OCI-M2 (cell line): Measurements from ENCODE around the gene SZRD1.
"Not testable (repeated sequence)": the region's sequence is repeated elsewhere in the genome, so short reads cannot be mapped to it uniquely, and the experiment has no call there.

Experiments
- DNase-seq: peaks from one replicate; lab custom pipeline; 2025; ENCODE audit not compliant: unreplicated experiment; lab: John Stamatoyannopoulos, UW

SZRD1 gene

GRCh38 chr1:16366722-16367257 is at the start of gene SZRD1:
Gene SZRD1, plus strand, starts transcription at chr1:16367242. Its CDS starts 16 bp downstream, at chr1:16367258.
- DNase-seq, result peak; percentile 71

GRCh38 chr1:16318555-16318954 is 48.5 kb upstream of the SZRD1 start:
- no peak for DNase-seq

- DNase-seq, result no peak
Measured at GRCh38 chr1:16321176-16321867, 45.7 kb upstream of the SZRD1 start.

- DNase-seq, result no peak
Measured at GRCh38 chr1:16324456-16324890, 42.6 kb upstream of the SZRD1 start.

GRCh38 chr1:16326833-16327404 is 40.1 kb upstream of the SZRD1 start:
- DNase-seq, result no peak

- DNase-seq, result no peak
Measured at GRCh38 chr1:16334655-16335340, 32.2 kb upstream of the SZRD1 start.

GRCh38 chr1:16338961-16339360 is 28.1 kb upstream of the SZRD1 start:
- no peak for DNase-seq

GRCh38 chr1:16340673-16341072 is 26.4 kb upstream of the SZRD1 start:
- no peak for DNase-seq

GRCh38 chr1:16342331-16343062 is 24.5 kb upstream of the SZRD1 start:
- no peak for DNase-seq

- not testable (repeated sequence) for DNase-seq
Measured at GRCh38 chr1:16343276-16343675, 23.8 kb upstream of the SZRD1 start.

GRCh38 chr1:16348414-16349182 is 18.4 kb upstream of the SZRD1 start:
- no peak for DNase-seq

GRCh38 chr1:16349847-16350406 is 17.1 kb upstream of the SZRD1 start:
- DNase-seq, result no peak

- DNase-seq, result no peak
Measured at GRCh38 chr1:16351456-16351993, 15.5 kb upstream of the SZRD1 start.

- DNase-seq, result peak; percentile 42
Measured at GRCh38 chr1:16351994-16352841, 14.8 kb upstream of the SZRD1 start, which contains the start of gene FBXO42. Gene FBXO42, minus strand, starts transcription at chr1:16352480. Its CDS starts 37,062 bp downstream, at chr1:16315418.

GRCh38 chr1:16352842-16353535 is 14.1 kb upstream of the SZRD1 start:
- no peak for DNase-seq

- DNase-seq, result no peak
Measured at GRCh38 chr1:16354619-16355018, 12.4 kb upstream of the SZRD1 start.

GRCh38 chr1:16356867-16357266 is 10.2 kb upstream of the SZRD1 start:
- no peak for DNase-seq

- not testable (repeated sequence) for DNase-seq
Measured at GRCh38 chr1:16365146-16365498, 1.9 kb upstream of the SZRD1 start.
